ENCODE results near the gene SAMHD1. TPM values are rescaled to one million over a fixed set of nuclear protein-coding genes. Genes with fewer than 3 reads are reported as not detected.

SAMHD1 gene
- total and polyA plus RNA-seq, 2 of the 8 experiments (the other 6 are each of a cell fraction or from before 2014, with no cell fraction given), result 22.0 to 37.1 TPM

DNA sequence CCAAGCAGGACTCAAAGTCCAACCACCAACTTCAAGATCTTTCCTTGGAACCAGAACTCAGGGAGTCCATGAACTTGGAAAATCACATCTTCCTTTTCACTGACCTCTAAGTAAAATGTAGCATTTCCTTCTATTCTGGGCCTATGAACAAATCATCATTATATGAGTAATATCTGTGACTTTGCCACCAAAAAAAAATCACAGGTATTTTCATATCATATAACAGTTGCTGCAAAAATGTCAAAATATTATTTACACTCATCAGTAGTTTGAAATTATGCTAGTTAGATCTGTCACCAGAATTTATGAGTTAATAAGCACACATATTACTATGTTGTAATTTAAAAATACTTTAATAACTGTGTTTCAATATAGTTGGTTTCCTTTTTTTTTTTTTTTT is 102.8 kb downstream of the SAMHD1 start:
- CTCF ChIA-PET (ENCODE audit: partially characterized antibody), result interaction anchor here (1.4 to 5.6 kb wide), 7 partner anchors 9 to 40 kb away, joined by 3 to 45 read pairs (median 11); a partner anchor contains a TSS
- Histone ChIP-seq H3K4me1 (replicated peaks in 1 of 4; ENCODE audit: control insufficient read depth in 3 of 4, insufficient read depth in 4 of 4, low read length in 3 of 4) (0 out of 7 replicates have a peak, but pooled peaks cover 0 to 2% (median 0%) of the 10 kb centered on the region in 4 experiments), H3K9ac (replicated peaks in 1 of 4; ENCODE audit: extremely low read depth in 1 of 4, low read depth in 3 of 4, low read length in 3 of 4) (no peak overlapping the region; a peak in 1 of 7 replicates), H3K14ac (ENCODE audit: insufficient read length) (no peak overlapping the region), H2AFZ (ENCODE audit: low read length) (no peak overlapping the region), H4K91ac (replicated peaks; ENCODE audit: insufficient read length, low read length) (no peak overlapping the region), H3K27ac (ENCODE audit: low read depth, low read length) (no peak overlapping the region), H3K79me1 (ENCODE audit: low read depth, low read length) (peaks cover 2% of the 10 kb centered on the region; the same call in 1 of the 2 replicates), H3K4ac (replicated peaks; ENCODE audit: insufficient read length, low read depth, low read length) (no peak overlapping the region), H3K23me2 (ENCODE audit: low read depth, low read length) (peaks cover 2% of the 10 kb centered on the region; the same call in 1 of the 2 replicates), H2BK20ac (ENCODE audit: low read length) (no peak overlapping the region), H2BK5ac (ENCODE audit: low read depth, low read length) (no peak overlapping the region), H2BK15ac (ENCODE audit: low read length) (no peak overlapping the region), H3K23ac (ENCODE audit: insufficient read length) (no peak overlapping the region), H4K5ac (ENCODE audit: insufficient read length, low read depth, low read length) (no peak overlapping the region), H4K20me1 (replicated peaks in 1 of 2; ENCODE audit: control insufficient read depth in 1 of 2, insufficient read depth in 2 of 2, low read length in 2 of 2) (peaks cover 0 to 7% of the 10 kb centered on the region in 2 experiments), H3K56ac (replicated peaks; ENCODE audit: insufficient read length, low read depth, low read length) (no peak overlapping the region), H2BK12ac (ENCODE audit: low read depth, low read length) (no peak overlapping the region), H4K8ac (ENCODE audit: extremely low read depth, insufficient read depth, low read length) (no peak overlapping the region), H3K4me3 (ENCODE audit: extremely low read depth in 1 of 4, insufficient read depth in 2 of 4, low read depth in 3 of 4, low read length in 4 of 4) (no peak overlapping the region), H2BK120ac (replicated peaks; ENCODE audit: low read depth, low read length) (no peak overlapping the region), H3K4me2 (ENCODE audit: insufficient read depth in 1 of 2, low read depth in 2 of 2, low read length in 2 of 2) (no peak overlapping the region), H2AK5ac (ENCODE audit: low read depth, low read length) (no peak overlapping the region), H3K79me2 (ENCODE audit: control insufficient read depth in 1 of 2, insufficient read depth in 2 of 2, low read length in 2 of 2) (peaks cover 0 to 7% of the 10 kb centered on the region in 2 experiments; a peak in 2 of 4 replicates), H3K9me3 (ENCODE audit: insufficient read depth in 2 of 2, low read depth in 1 of 2, low read length in 1 of 2) (peaks cover 3 to 4% of the 10 kb centered on the region in 2 experiments; a peak in 3 of 4 replicates), H3K36me3 (ENCODE audit: control insufficient read depth in 2 of 4, insufficient read depth in 4 of 4, low read length in 3 of 4) (peaks cover 0 to 3% (median 0%) of the 10 kb centered on the region in 4 experiments; a peak in 2 of 8 replicates), H3K27me3 (replicated peaks in 1 of 4; ENCODE audit: control insufficient read depth in 3 of 4, extremely low read depth in 1 of 4, insufficient read depth in 3 of 4, low read length in 3 of 4) (no peaks in the 10 kb centered on the region), H3K18ac (ENCODE audit: extremely low read depth, low read length) (no peak overlapping the region)
- FAIRE-seq (no peak), DNase-seq (ENCODE audit: low read depth in 1 of 2, low spot score in 2 of 2) (no peak)
- POLR2A ChIA-PET (ENCODE audit: partially characterized antibody), result interaction anchor here (1.1 to 8.6 kb wide), 5 partner anchors 8 to 172 kb away, joined by 3 to 54 read pairs (median 4); a partner anchor contains a TSS
- TF ChIP-seq HDAC6 (IDR thresholded peaks at IDR 0.05; ENCODE audit: low read depth, low read length) (no peak), EGR1 (IDR thresholded peaks at IDR 0.05; ENCODE audit: borderline replicate concordance, low read depth, low read length) (no peak), GABPA (IDR thresholded peaks at IDR 0.05; ENCODE audit: borderline replicate concordance, insufficient read depth, low read length) (no peak), TBP (IDR thresholded peaks at IDR 0.05; ENCODE audit: low read depth, low read length) (no peak), CHD2 (IDR thresholded peaks at IDR 0.05; ENCODE audit: low read length) (no peak), CBX8 (IDR thresholded peaks at IDR 0.05; ENCODE audit: borderline replicate concordance, low read depth, low read length) (no peak), NANOG (IDR thresholded peaks at IDR 0.05; ENCODE audit: insufficient read depth, low read depth, low read length, poor library complexity, severe bottlenecking) (no peak), TEAD4 (IDR thresholded peaks at IDR 0.05; ENCODE audit: low read depth, low read length) (no peak), KDM4A (IDR thresholded peaks at IDR 0.05; ENCODE audit: low read depth, low read length, severe bottlenecking) (no peak), CHD1 (IDR thresholded peaks at IDR 0.05; ENCODE audit: low read depth, low read length) (no peak), ZNF274 (IDR thresholded peaks at IDR 0.05; ENCODE audit: borderline replicate concordance, extremely low read depth, low read length) (no peak), RFX5 (IDR thresholded peaks at IDR 0.05; ENCODE audit: borderline replicate concordance, low read depth, low read length) (no peak)
